Vagina (tissue), 2 donors: ENCODE results near the gene SATB1.

Experiments used
- POLR2A ChIP-seq, 2 donors: fragments of 450-650 bp; IDR thresholded peaks; one replicate each; pipeline ENCODE4 v1.6.1; 2017; ENCODE audit warnings: antibody characterized with exemption in 2 of 2, mild to moderate bottlenecking in 2 of 2, moderate library complexity in 2 of 2
- TF ChIP-seq, protein P1 (sequence below), 3 experiments: fragments of 450-650 bp in 2 of 3; fragments of 200-600 bp in 1 of 3; sonication (generic) in 1 of 3; IDR thresholded peaks; one replicate each; pipeline ENCODE4 v1.5.1; 2017 to 2019; ENCODE audit warnings: antibody characterized with exemption in 3 of 3, mild to moderate bottlenecking in 2 of 3, moderate library complexity in 2 of 3

DNA sequence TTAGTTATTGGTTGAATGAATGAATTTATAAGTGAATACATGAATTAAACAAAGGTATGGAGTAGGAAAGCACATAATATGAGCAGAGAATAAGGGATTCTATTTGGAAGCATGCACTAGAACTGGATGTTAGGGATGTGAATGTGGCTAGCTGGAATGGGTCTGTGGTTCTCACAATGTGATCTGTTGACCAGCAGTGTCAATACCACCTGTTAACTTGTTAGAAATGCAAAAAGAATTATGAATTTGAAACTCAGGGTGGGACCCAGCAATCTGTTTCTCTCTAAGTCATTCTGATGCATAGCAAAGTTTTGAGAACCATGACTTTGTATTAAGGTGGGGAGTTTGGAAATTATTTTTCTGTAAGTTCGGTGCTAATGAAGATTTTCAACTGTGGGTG, 41.0 kb upstream of the SATB1 start:
- TF ChIP-seq, protein P1, sequence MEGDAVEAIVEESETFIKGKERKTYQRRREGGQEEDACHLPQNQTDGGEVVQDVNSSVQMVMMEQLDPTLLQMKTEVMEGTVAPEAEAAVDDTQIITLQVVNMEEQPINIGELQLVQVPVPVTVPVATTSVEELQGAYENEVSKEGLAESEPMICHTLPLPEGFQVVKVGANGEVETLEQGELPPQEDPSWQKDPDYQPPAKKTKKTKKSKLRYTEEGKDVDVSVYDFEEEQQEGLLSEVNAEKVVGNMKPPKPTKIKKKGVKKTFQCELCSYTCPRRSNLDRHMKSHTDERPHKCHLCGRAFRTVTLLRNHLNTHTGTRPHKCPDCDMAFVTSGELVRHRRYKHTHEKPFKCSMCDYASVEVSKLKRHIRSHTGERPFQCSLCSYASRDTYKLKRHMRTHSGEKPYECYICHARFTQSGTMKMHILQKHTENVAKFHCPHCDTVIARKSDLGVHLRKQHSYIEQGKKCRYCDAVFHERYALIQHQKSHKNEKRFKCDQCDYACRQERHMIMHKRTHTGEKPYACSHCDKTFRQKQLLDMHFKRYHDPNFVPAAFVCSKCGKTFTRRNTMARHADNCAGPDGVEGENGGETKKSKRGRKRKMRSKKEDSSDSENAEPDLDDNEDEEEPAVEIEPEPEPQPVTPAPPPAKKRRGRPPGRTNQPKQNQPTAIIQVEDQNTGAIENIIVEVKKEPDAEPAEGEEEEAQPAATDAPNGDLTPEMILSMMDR (IDR thresholded peaks at IDR 0.05), result no peak
- TF ChIP-seq POLR2A (IDR thresholded peaks at IDR 0.05), result no peak
